Renal cortex interstitium (tissue), 11 donors: ENCODE measurements around the gene TMEM14B. TPM values are rescaled to one million over a fixed set of nuclear protein-coding genes. Genes with fewer than 3 reads are reported as not detected.
A peak's percentile ranks its signal among the peaks of the same experiment; 100 is the strongest.

Experiments used
- DNase-seq, 11 donors: peaks; one replicate each; pipeline ENCODE4 v3.0.0-alpha.2; 2013; ENCODE audit warnings: low read depth in 9 of 11, low spot score in 4 of 11; ENCODE audit errors: extremely low read depth in 1 of 11
- polyA plus RNA-seq, 3 donors: library from polyadenylated mRNA; unstranded; fragments of 120-200 nt; gene quantifications; one replicate each; pipeline ENCODE4 v1.2.1, GENCODE V29; 2013; ENCODE audit not compliant: insufficient read length in 3 of 3

TMEM14B gene
- polyA plus RNA-seq, 3 donors = 89.7 to 114 (median 105) TPM

DNA sequence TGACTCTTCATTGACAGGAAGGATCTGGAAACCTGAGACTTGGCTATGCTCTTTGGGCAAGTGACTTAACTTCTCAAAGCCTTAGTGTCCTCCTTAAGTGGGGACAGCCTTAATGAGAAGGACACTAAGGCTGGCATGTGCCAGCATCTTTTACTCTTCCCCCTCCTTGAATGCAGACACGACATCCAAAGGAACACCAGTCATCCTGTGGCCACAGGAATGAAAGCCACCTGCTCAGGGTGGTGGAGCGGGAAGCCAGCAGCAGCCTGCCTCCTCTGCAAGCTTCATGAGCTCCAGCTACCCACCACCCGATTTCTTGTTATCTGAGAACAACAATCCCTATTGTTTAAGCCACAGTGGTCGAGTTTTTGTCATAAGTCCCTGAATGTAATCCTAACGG lies 44.5 kb downstream of the TMEM14B start:
- no peak for DNase-seq

DNA sequence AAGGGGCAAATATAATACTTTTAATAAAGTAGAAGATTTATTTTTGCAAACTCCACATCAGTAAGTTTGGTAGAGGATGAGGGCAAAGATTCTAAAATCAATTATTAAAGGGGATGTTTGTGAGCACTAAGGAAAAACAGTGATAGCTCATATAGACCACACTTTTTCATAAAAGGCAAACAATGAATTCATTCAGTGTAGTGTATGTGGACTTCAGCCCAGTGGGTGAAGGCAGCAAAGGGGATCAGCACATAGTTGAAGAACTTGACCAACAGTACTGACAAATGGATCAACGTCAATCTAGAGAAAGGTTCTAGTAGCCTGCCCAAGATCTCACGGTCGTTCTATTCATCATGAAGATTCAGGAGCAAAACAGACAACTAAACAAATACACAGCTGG lies 45.4 kb downstream of the TMEM14B start:
- DNase-seq = no peak

- no peak for DNase-seq
These were observed 46.1 kb downstream of the TMEM14B start for GRCh38 chr6:10793695-10794094.

DNA sequence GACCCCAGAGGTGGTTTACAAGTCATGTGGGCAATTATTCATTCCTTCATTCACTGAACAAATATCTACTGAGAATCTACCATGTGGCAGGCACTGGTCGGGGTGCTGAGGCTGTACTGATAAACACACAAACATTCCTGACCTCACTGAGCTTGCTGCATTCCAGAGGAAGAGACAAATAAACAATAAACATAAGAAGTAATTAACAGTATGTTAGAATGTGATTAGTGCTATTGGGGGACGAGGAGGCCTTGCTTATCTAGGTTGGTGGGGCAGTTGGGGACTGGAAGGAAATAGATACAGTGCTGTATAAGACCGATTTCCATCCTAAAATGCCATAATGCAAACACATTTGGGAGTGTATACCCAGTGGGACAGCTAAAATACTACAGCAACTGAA lies 46.6 kb downstream of the TMEM14B start:
- no peak for DNase-seq

GRCh38 chr6:10800810-10801209 lies 53.2 kb downstream of the TMEM14B start:
- no peak for DNase-seq

DNA sequence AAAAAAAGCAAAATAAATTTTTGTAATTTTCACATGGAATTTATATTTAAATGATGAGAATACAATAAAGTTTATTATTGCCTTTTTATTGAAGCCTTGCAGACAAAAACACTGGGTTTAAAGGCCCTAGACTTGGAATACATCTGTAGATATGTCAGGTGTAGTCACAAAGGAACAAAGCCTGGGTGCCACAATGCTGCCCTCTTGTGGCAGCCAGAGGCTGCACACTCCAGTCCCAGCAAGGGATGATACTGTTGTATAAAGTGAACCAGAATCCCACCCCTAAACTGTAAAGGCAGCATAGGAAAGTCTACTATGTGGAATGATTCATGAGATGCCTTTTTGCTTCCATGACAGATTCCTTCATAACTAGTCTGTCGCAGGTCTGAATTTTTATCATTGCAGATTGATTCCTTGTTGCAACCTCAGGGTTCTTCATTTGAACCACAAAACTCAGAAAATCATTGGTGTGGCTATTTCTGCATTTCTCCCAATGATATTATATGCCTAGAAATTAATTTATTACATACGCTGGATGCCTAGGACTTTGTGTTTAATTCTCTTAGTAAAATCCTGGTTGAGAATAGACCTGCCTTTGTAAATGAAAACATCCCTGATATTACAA lies 53.7 kb downstream of the TMEM14B start:
- DNase-seq = peak; percentile 6 to 52 (median 38)

Other genes starting within 250 kb of the TMEM14B start
- gene GCNT2, start 226.5 kb upstream of the TMEM14B start, polyA plus RNA-seq = 10 to 100 TPM; 14.4 to 21.2 (median 18.2) TPM
- gene C6orf52, start 53.2 kb upstream of the TMEM14B start, polyA plus RNA-seq = 1 to 10 TPM; 2.8 to 3.4 (median 3.2) TPM
- 10 to 100 TPM; 18.6 to 23.6 (median 21.8) TPM for gene PAK1IP1, start 52.8 kb upstream of the TMEM14B start, polyA plus RNA-seq
- gene TMEM14C, start 24.7 kb upstream of the TMEM14B start, polyA plus RNA-seq = 100 to 1,000 TPM; 147 to 181 (median 149) TPM
- gene MAK, start 90.7 kb downstream of the TMEM14B start, polyA plus RNA-seq = 1 to 10 TPM; 1.4 to 2.7 (median 1.9) TPM
- under 1 TPM; 0.07 to 0.17 (median 0.09) TPM for gene GCM2, start 134.2 kb downstream of the TMEM14B start, polyA plus RNA-seq
- 1 to 10 TPM; 3.4 to 6.1 (median 3.7) TPM for gene SYCP2L, start 139.2 kb downstream of the TMEM14B start, polyA plus RNA-seq